D341Med (cell line): Measurements from ENCODE around the gene PROZ.
"Not testable (repeated sequence)": the region's sequence is repeated elsewhere in the genome, so short reads cannot be mapped to it uniquely, and the experiment has no call there.

Experiments
- DNase-seq: peaks from one replicate; pipeline ENCODE4 v3.0.0; 2012; ENCODE audit warnings: low spot score

The PROZ gene

GRCh38 chr13:113157929-113158747, at the start of gene PROZ:
Gene PROZ, plus strand, starts transcription at chr13:113158648. Its CDS starts 13 bp downstream, at chr13:113158661.
- DNase-seq = no peak

- no peak for DNase-seq
Measured at GRCh38 chr13:113109151-113110047, 49.0 kb upstream of the PROZ start.

- no peak for DNase-seq
Measured at GRCh38 chr13:113110048-113110851, 48.2 kb upstream of the PROZ start.

GRCh38 chr13:113110852-113111315, 47.6 kb upstream of the PROZ start:
- no peak for DNase-seq

- DNase-seq = not testable (repeated sequence)
Measured at GRCh38 chr13:113111821-113112220, 46.6 kb upstream of the PROZ start.

GRCh38 chr13:113112475-113112874, 46.0 kb upstream of the PROZ start:
- not testable (repeated sequence) for DNase-seq

GRCh38 chr13:113112893-113113845, 45.3 kb upstream of the PROZ start:
- DNase-seq = no peak

- DNase-seq = peak; percentile 15
Measured at GRCh38 chr13:113113846-113114271, 44.6 kb upstream of the PROZ start.

- no peak for DNase-seq
Measured at GRCh38 chr13:113114511-113115362, 43.7 kb upstream of the PROZ start.

GRCh38 chr13:113115363-113116205, 42.9 kb upstream of the PROZ start:
- DNase-seq = peak; percentile 22

- no peak for DNase-seq
Measured at GRCh38 chr13:113116206-113116800, 42.1 kb upstream of the PROZ start.

GRCh38 chr13:113116871-113117271, 41.6 kb upstream of the PROZ start:
- DNase-seq = no peak

- no peak for DNase-seq
Measured at GRCh38 chr13:113117335-113117872, 41.0 kb upstream of the PROZ start.

GRCh38 chr13:113117911-113118260, 40.6 kb upstream of the PROZ start:
- DNase-seq = no peak

- no peak for DNase-seq
Measured at GRCh38 chr13:113118261-113119021, 40.0 kb upstream of the PROZ start.

- no peak for DNase-seq
Measured at GRCh38 chr13:113119166-113119821, 39.2 kb upstream of the PROZ start.

- no peak for DNase-seq
Measured at GRCh38 chr13:113119822-113120189, 38.6 kb upstream of the PROZ start.
